ENCODE data around the gene EXOC3.
"Not testable (repeated sequence)": the region's sequence is repeated elsewhere in the genome, so short reads cannot be mapped to it uniquely, and the experiment has no call there.

The EXOC3 gene

DNA sequence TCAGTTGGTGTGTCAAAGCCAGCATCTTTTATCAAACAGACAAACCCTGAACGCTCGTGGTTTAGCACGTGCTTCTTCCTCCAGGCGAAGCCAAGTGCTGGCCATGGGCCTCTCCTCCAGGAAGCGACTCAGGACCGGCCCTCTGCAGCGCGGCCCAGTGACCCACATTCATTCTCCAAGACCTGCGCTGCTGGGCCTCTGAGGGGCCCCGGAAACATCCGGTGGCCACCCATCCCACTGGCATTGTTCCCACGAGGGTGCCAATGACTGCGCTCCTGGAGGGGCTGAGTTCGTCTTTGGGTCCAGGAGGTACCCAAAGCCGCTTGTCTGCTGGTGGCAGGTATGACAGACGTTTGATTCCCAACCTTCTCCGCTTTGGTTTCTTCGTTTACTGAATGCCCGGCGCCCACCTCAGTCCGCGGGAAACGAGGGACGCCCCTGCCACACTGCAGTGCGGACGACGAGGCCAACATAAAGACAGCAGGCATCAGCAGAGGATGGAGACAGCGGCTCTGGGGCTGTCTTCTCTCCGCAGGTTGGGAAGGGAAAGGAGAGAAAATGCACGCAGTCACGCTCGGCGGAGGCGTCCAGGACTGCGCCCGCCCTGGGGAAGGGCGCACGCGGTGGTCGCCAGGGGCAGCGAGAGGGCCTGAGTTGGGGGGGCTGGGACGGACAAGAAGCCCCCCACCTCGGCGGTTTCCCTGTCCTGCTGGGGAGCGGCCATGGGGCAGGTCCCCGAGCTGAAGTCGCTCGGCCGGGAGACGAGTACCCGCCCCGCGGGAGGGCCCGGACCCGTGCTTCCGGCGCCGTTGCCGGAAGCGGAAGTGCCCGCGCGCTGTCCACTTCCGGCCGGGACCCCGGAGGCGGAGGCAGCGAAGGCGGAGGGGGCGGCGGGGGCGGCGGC lies at the start of gene EXOC3:
Gene EXOC3 (plus strand): TSS at position 842 of the 904 bp plus-strand sequence. CDS start 3,030 bp downstream, outside the sequence.
- peak; percentile 56 to 64 for DNase-seq

GRCh38 chr5:393846-394275 lies 49.1 kb upstream of the EXOC3 start:
- DNase-seq = no peak

DNA sequence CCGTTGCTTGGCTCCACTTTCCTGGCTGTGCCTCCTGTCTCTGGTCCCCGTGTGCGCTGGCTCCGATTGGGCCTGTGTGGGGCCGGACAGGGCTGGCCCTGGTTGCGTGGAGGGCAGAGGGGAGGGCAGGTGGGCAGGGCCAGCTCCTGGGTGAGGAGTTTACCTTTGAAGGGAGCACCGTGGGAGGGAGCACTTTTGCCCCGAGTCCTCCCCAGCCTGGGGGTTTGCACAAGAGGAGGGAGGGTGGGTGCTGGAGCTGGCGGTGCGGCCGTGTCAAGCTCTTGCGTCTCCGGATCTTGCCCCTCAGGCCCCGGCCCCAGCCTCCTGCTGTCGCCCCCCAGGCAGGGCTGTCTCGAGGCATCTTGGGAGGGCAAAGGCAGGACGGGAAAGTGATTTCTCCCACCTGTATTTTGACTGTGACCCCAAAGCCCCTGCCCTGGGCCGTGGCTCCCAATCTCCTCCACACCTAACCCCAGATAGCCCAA lies 48.3 kb upstream of the EXOC3 start:
- DNase-seq = no peak

- peak; percentile 25 to 47 for DNase-seq
These were observed 47.6 kb upstream of the EXOC3 start for GRCh38 chr5:395156-395920.

GRCh38 chr5:395921-396530 lies 47.0 kb upstream of the EXOC3 start:
- no peak for DNase-seq

DNA sequence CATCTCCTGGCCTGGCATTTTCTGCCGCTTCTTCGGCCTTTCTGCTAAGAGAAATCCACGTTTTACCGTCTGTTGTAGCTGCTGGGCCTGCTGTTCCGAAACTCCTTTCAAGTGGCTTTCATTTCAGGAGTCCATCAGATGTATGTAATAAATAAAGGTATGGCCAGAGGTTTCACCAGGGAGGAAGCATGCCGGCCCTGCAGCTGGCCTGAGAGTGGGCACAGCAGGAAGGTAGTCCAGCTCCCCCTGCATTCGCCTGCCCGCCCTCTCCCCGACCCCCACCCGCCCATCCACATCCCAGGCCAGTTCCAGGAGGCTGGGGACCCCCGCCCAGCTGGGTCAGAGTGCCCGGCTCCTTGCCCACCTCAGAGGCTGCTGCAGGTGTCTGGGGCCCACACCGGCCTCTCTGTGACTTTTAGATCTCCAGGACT lies 46.4 kb upstream of the EXOC3 start:
- DNase-seq = no peak

DNA sequence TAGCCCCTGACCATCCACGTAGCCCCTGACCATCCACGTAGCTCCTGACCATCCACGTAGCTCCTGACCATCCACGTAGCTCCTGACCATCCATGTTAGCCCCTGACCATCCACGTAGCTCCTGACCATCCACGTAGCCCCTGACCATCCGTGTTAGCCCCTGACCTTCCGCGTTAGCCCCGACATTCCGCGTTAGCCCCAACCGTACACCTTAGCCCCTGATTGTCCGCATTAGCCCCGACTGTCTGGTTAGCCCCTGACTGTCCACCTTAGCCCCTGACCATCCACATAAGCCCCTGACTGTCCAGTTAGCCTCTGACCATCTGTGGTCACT lies 44.9 kb upstream of the EXOC3 start:
- DNase-seq = not testable (repeated sequence)

DNA sequence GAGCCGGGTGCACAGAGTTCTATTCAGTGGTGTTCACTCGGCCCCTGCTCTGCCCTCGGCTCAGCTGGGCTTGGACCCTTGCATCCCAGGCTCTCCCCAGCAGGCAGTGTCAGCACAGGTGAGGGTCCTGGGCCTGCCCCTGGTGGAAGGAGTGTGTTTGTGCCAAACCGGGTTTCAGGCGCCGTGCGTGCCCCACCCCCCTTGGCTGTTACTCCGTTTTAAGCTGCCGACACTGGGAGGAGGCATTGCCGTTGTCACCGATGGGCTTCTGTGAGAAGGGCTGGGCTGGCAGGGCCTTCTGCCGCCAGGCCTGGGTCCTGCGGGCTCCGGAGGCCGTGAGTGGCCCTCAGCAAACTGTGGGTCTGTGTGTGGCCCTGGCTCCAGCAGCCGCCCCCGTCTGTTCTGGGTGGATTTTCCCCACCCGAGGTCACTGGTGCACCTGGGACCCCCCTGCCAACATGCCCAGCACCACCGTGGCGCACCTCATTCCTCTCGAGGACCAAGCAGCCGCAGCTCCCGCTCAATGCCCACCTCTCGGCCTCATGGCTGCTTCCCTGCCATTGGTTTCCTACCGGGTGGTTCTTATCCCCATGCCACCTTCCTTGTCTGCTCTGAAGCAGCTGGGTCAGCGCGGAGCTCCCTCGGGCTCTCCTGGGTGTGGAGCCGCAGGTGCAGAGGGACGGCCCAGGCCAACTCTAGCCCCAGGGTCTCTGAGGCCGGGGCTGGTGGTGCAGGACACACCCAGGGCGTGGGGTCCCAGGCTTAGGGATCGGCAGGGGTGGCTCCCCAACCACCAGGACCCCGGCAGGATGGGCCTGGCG lies 44.3 kb upstream of the EXOC3 start:
- no peak for DNase-seq

- peak; percentile 70 to 82 for DNase-seq
These were observed 43.4 kb upstream of the EXOC3 start for GRCh38 chr5:399296-400281.

DNA sequence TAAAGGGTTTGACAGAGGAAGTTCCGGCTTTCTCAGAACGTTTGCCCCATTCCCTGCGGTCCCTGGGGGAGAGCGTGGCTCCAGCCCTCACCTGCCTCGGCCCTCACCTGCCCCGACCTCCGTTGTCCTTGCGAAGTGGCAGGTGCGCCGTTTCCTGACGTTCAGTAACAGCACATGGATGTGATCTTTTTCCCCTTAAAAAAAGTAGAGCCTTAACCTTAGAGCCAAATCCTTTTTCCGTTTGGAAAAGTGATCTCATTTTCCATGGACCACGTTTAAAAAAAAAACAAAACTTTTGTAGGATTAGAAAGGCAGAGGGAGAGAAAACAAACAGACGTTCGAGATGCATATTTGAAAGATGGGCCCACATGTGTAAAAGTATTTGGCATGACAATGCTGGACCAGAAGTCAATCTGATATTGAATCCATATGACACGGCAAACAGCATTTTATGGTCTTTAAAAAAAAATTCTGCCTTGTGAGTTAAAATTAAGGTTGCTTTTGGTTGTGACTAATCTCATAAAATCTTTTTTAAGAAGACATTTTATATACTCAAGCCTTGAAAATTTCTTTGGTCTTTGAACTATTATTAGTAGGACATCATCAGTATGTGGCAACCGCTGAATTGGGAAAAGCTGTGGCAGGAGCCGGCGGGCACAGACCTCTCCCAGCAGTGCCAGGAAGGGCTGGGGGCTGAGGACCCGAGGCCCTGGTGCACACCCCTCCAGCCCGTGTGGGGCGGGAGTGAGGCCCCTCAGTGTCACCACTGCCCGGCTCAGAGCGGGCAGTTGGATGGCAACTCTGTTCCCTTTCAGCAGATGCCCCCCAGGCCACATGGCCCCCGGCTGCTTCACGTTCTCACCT lies 42.5 kb upstream of the EXOC3 start:
- DNase-seq = no peak

- DNase-seq = no peak
These were observed 41.6 kb upstream of the EXOC3 start for GRCh38 chr5:401146-402034.

GRCh38 chr5:402219-402614 lies 40.8 kb upstream of the EXOC3 start:
- not testable (repeated sequence) for DNase-seq

GRCh38 chr5:402615-403359 lies 40.2 kb upstream of the EXOC3 start:
- peak; percentile 59 to 67 for DNase-seq

DNA sequence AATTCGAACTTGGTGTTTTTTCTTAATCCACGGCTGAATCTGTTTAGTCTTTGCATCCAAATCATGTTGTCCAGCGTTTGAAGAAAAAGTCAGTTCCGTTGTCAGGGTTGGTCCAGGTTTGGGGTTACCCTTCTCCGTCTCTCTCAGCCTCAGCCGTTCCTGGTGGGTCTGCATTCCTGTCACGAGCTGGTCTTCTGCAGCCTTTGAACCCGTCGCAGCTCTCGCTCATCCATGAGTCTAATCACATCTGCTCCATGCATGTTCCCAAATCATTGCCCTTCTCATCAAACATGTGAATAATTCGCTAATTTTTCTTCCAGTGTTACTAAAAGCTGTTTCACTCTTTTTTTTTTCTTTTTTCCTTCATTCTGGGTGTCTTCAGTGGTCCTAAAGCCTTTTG lies 39.0 kb upstream of the EXOC3 start:
- DNase-seq = no peak

GRCh38 chr5:404666-405241 lies 38.2 kb upstream of the EXOC3 start:
- no peak for DNase-seq

DNA sequence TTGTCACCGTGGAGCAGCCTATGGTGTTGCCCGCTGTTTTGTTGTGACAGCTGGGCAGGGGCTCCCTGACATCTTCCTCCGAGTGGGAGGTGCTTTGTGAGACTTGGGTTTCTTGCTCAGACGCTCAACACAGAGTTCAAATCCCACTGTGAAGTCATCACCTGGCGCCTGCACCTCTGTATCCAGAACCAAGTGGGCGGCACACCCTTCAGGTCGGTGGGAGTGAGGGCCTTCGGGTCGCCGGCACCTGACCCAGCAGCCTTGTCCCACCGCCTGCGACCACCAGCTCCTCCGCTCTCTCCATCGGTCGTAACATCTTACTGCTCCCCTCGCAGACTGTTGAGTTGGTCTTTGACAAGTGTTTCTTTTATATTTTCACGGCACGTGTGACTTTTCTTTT lies 37.6 kb upstream of the EXOC3 start:
- no peak for DNase-seq

- DNase-seq = no peak
These were observed 36.9 kb upstream of the EXOC3 start for GRCh38 chr5:406041-406440.

- no peak for DNase-seq
These were observed 35.9 kb upstream of the EXOC3 start for GRCh38 chr5:407051-407450.
